AG04449 (cell line): ENCODE data around the gene SUCLG2.

Experiments used
- CTCF ChIA-PET: fragments of 350-600 bp; formaldehyde crosslinking; extraction: SDS; loops from one replicate; lab custom pipeline; 2021; ENCODE audit warnings: antibody characterized with exemption; lab: Yijun Ruan, JAX
- POLR2A ChIA-PET: fragments of 400-600, 350-600 bp; formaldehyde crosslinking; extraction: SDS; loops from one replicate; lab custom pipeline; 2020; ENCODE audit warnings: antibody characterized with exemption, inconsistent platforms; lab: Yijun Ruan, JAX
- DNase-seq: peaks from one replicate; pipeline ENCODE4 v3.0.0-alpha.2; 2010; ENCODE audit warnings: low read depth, low spot score
- H3K4me3 ChIP-seq: 2 replicates; pipeline ENCODE4 v1.5.1; 2011; ENCODE audit warnings: low read depth, mild to moderate bottlenecking, control low read depth, low read length
- CTCF ChIP-seq: IDR thresholded peaks from one replicate; pipeline ENCODE4 v1.5.1; 2011; ENCODE audit warnings: mild to moderate bottlenecking, moderate library complexity, low read length, control low read depth, inconsistent platforms; ENCODE audit not compliant: insufficient read depth; ENCODE audit errors: missing control alignments

Gene SUCLG2

DNA sequence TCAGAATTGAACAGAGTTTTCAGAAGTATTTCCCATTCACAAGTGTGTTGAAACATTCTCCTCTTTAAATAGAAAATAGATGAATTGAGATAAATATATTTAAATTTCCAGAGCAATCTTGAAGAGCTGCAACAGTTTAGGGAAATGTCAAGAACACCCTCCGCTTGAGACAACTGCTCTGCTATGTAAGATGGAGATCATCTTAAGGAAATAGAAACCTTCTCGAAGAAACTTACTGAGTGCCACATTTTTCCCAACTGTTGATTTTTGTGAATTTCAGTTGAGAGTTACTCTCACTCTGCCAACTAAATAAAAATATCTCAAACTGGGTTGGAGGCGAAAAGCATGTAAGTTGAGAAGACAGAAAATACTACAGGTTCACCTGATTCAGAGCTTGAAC lies 78.0 kb downstream of the SUCLG2 start:
- no peak overlapping the region for H3K4me3 ChIP-seq
- POLR2A ChIA-PET = no interaction called here
- DNase-seq = no peak
- CTCF ChIA-PET = interaction anchor here (1.0 kb wide), 1 partner anchor 12 kb away, joined by 4 read pairs; no protein-coding TSS in a partner anchor
- TF ChIP-seq CTCF = no peak

DNA sequence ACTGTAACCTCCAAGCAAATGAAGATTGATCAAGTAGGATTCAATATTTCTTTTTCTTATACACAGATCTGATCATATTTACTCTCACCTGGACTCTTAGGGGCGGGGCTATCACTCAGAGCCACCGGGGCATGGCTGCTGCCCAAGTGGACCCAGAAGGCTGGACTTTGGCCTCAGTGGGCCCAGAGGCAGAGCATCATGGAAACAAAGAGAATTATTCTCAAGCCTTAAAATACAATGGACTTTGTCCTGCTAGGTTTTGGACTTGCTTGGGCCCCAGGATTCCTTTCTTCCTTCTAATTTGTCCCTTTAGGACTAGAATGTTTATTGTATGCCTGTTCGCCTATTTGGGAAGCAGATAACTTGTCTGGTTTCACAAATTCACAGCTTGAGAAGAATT lies 85.1 kb downstream of the SUCLG2 start:
- CTCF ChIA-PET = no interaction called here
- POLR2A ChIA-PET = no interaction called here
- no peak for TF ChIP-seq CTCF
- DNase-seq = no peak
- no peak overlapping the region for H3K4me3 ChIP-seq

- no peak for TF ChIP-seq CTCF
- ChIA-PET POLR2A (interaction anchor here (0.6 kb wide), 1 partner anchor 1847 kb away, joined by 3 read pairs; no protein-coding TSS in a partner anchor), CTCF (interaction anchor here (1.1 to 1.2 kb wide), 2 partner anchors 34 to 183 kb away, joined by 3 read pairs; no protein-coding TSS in a partner anchor)
- DNase-seq = no peak
- no peak overlapping the region for H3K4me3 ChIP-seq
Measured at GRCh38 chr3:67567893-67568292, 86.5 kb downstream of the SUCLG2 start.

- H3K4me3 ChIP-seq = no peak overlapping the region
- CTCF ChIA-PET = interaction anchor here (1.6 kb wide), 1 partner anchor 12 kb away, joined by 4 read pairs; no protein-coding TSS in a partner anchor
- POLR2A ChIA-PET = no interaction called here
- DNase-seq = no peak
- TF ChIP-seq CTCF = no peak
Measured at GRCh38 chr3:67564973-67565372, 89.4 kb downstream of the SUCLG2 start.

DNA sequence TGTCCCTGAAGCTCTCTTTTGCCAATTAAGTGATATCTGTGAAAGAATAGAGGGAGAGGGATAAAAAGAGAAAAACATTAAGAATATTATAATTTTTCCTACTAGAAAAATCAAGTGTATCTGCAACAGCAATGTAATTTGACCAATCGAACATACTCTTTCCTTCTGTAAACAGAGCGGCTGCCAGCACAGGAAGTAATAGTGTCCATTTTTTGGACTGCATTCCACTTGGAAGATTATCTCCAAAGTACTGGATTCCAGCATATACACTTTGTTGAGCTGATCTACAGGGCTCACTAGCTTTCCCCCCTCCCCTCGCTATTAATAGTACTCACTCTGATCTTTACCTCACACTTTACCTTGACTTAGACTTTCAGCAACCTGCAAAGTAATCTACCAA lies 90.4 kb downstream of the SUCLG2 start:
- ChIA-PET POLR2A (no interaction called here), CTCF (interaction anchor here (1.6 kb wide), 1 partner anchor 13 kb away, joined by 4 read pairs; no protein-coding TSS in a partner anchor)
- TF ChIP-seq CTCF = no peak
- DNase-seq = no peak
- no peak overlapping the region for H3K4me3 ChIP-seq

DNA sequence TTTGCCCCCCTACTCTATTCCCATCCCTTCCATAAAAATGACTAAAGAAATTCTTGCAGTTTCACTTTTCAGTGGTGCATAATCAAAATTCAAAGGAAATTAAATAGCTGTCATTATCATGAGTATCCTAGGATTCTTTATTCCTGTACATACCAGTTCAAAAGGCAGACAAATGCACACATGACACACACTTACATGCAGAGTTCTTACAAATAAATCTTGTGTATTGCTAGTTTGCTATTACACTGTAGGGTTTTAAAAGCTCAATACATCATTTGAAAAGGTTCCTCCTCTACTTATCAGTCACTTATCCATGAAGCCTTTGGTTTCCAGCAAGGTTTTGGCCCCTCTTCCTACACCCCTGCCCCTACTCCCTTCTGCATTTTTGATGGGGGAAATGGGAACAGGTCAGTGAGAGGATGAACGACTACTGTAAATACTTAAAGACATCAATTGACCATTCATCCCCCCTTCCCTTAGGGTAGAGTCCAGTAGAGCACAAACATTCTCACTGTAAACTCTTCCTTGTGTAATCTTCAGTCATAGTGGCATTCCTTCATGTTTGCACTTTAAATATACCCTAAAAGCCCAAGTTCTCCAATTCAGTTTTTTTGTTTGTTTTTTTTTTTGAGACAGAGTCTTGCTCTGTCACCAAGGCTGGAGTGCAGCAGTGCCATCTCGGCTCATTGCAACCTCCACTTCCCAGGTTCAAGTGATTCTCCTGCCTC lies 92.6 kb downstream of the SUCLG2 start:
- H3K4me3 ChIP-seq = no peak overlapping the region
- TF ChIP-seq CTCF = no peak
- POLR2A ChIA-PET = no interaction called here
- DNase-seq = no peak
- CTCF ChIA-PET = interaction anchor here (0.6 kb wide), 1 partner anchor 237 kb away, joined by 3 read pairs; no protein-coding TSS in a partner anchor
